ENCODE data around the gene TOM1L2. TPM values are rescaled to one million over a fixed set of nuclear protein-coding genes. Genes with fewer than 3 reads are reported as not detected.

Gene TOM1L2
- total RNA-seq, 3 donors from 2014 or later (not counting 1 experiment from before 2014, with no cell fraction given), result 35.7 to 43.2 (median 35.7) TPM

DNA sequence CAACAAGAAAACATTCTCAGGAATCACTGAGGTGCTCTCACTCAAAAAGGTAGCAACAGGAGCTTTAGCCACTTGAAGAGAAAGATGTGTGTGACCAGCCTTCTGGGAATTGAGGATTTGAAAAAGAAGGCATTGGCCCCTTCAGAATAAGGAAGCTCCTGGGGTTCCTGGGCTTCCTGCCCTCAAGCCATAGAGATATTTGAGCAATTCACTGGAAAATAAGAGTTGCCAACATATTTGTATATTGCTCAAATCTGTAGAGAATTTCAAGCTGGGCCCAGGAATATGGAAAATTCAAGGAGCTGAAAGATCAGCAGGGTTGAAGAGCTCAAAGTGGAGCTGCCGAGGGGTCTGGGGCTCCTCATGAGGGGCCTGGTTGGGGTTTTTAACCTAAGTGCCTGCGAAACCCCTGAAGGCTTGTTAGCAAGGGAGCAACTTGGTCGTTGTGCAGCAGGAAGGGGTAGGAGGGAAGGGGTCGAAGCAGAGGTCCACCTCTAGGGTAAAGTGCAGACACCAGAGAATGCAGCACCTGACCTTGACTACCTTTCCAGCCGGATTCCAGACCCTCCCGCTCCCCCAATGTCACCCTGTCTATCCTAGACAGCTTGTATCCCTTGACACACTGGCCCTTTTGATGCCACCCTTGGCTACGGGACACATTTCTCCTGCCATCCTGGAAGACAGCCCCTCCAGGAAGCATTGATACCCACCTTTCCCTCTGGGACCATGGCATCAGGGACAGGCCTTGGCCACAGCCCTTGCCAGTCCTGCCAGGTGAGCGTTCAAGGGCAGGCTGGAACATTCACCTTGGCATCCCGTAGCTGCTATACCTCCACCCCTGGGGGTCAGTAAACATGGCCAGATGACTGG, 67.8 kb downstream of the TOM1L2 start:
- H3K9me3 ChIP-seq (ENCODE audit: control insufficient read depth, insufficient read depth, low read length), result no peaks in the 10 kb centered on the region
- Mint-ChIP-seq H3K36me3 (no peaks in the 10 kb centered on the region), H3K27ac (no peak overlapping the region), H3K4me1 (peaks cover 0 to 5% of the 10 kb centered on the region in 2 donors), H3K9me3 (no peaks in the 10 kb centered on the region), H3K27me3 (ENCODE audit: low read depth in 2 of 2) (no peaks in the 10 kb centered on the region), H3K4me3 (no peak overlapping the region)
- intact Hi-C loops (cut with micrococcal nuclease), result no loop called here
- no peak overlapping the region for H3K4me3 ChIP-seq (ENCODE audit: low read length)
- no peak for TF ChIP-seq CTCF (IDR thresholded peaks at IDR 0.05)
- ATAC-seq, result no peak
- H3K36me3 ChIP-seq (ENCODE audit: control insufficient read depth, insufficient read depth, low read length), result peaks cover 4% of the 10 kb centered on the region
- H3K4me1 ChIP-seq (ENCODE audit: control insufficient read depth, insufficient read depth, low read length), result no peaks in the 10 kb centered on the region
- no peak overlapping the region for H3K27ac ChIP-seq (ENCODE audit: low read length)
- 91% methylated on average over 9 of the region's 9 CpGs for whole genome bisulfite sequencing (ENCODE audit: insufficient coverage)
- no peaks in the 10 kb centered on the region for H3K27me3 ChIP-seq (ENCODE audit: control insufficient read depth, insufficient read depth, low read length)
- DNase-seq, result no peak

- no peaks in the 10 kb centered on the region for H3K27me3 Mint-ChIP-seq (ENCODE audit: low read depth in 2 of 2)
- H3K27ac Mint-ChIP-seq, result no peak overlapping the region
- no peak for DNase-seq
- H3K4me1 ChIP-seq (ENCODE audit: control insufficient read depth, insufficient read depth, low read length), result peaks cover 6% of the 10 kb centered on the region
- no peaks in the 10 kb centered on the region for H3K27me3 ChIP-seq (ENCODE audit: control insufficient read depth, insufficient read depth, low read length)
- no peaks in the 10 kb centered on the region for H3K9me3 Mint-ChIP-seq
- peaks cover 0 to 5% of the 10 kb centered on the region in 2 donors for H3K4me1 Mint-ChIP-seq
- TF ChIP-seq CTCF (IDR thresholded peaks at IDR 0.05), result no peak
- H3K36me3 ChIP-seq (ENCODE audit: control insufficient read depth, insufficient read depth, low read length), result peaks cover 11% of the 10 kb centered on the region
- ATAC-seq, result no peak
- no peak overlapping the region for H3K4me3 Mint-ChIP-seq
- no peak overlapping the region for H3K27ac ChIP-seq (ENCODE audit: low read length)
- intact Hi-C loops (cut with micrococcal nuclease), result no loop called here
- H3K9me3 ChIP-seq (ENCODE audit: control insufficient read depth, insufficient read depth, low read length), result no peaks in the 10 kb centered on the region
- WGBS (ENCODE audit: insufficient coverage), result 89% methylated on average over 4 of the region's 4 CpGs
- no peaks in the 10 kb centered on the region for H3K36me3 Mint-ChIP-seq
- H3K4me3 ChIP-seq (ENCODE audit: low read length), result no peak overlapping the region
Observed at GRCh38 chr17:17902877-17903276, 69.3 kb downstream of the TOM1L2 start.

DNA sequence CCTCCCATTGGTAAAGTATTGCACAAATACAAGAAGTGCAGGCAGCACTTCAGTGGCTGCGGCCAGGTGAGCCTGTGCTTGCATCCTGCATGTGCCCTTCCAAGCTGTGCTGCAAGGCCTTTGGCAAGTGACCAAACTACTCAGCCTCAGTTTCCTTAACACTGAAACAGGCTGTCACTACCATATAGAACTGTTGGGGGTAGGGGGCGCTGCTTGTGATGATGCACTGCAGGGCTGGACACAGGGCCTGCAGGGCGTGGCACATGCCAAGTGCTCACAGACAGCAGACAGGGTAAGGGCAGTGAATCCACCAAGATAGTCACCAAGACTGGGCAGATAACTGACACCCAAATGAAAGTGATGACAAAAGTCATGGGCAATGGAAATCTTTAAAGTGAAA, 69.8 kb downstream of the TOM1L2 start:
- TF ChIP-seq CTCF (IDR thresholded peaks at IDR 0.05), result no peak
- Histone ChIP-seq H3K4me3 (ENCODE audit: low read length) (no peak overlapping the region), H3K27ac (ENCODE audit: low read length) (no peak overlapping the region), H3K9me3 (ENCODE audit: control insufficient read depth, insufficient read depth, low read length) (no peaks in the 10 kb centered on the region), H3K4me1 (ENCODE audit: control insufficient read depth, insufficient read depth, low read length) (peaks cover 6% of the 10 kb centered on the region), H3K36me3 (ENCODE audit: control insufficient read depth, insufficient read depth, low read length) (peaks cover 13% of the 10 kb centered on the region), H3K27me3 (ENCODE audit: control insufficient read depth, insufficient read depth, low read length) (no peaks in the 10 kb centered on the region)
- ATAC-seq, result no peak
- Mint-ChIP-seq H3K27me3 (ENCODE audit: low read depth in 2 of 2) (no peaks in the 10 kb centered on the region), H3K27ac (no peak overlapping the region), H3K9me3 (no peaks in the 10 kb centered on the region), H3K36me3 (no peaks in the 10 kb centered on the region), H3K4me1 (peaks cover 0 to 5% of the 10 kb centered on the region in 2 donors), H3K4me3 (no peak overlapping the region)
- WGBS (ENCODE audit: insufficient coverage), result 96% methylated on average over 3 of the region's 3 CpGs
- DNase-seq, result no peak
- intact Hi-C loops (cut with micrococcal nuclease), result no loop called here

Data from natural killer cell (primary cell).